GM19238 (cell line): Measurements from ENCODE around the gene WDFY3.
"Not testable (repeated sequence)": the region's sequence is repeated elsewhere in the genome, so short reads cannot be mapped to it uniquely, and the experiment has no call there.

ENCODE experiments used
- DNase-seq: peaks from one replicate; pipeline ENCODE4 v3.0.0; 2011; ENCODE audit warnings: low spot score; ENCODE audit not compliant: insufficient read length

The WDFY3 gene

DNA sequence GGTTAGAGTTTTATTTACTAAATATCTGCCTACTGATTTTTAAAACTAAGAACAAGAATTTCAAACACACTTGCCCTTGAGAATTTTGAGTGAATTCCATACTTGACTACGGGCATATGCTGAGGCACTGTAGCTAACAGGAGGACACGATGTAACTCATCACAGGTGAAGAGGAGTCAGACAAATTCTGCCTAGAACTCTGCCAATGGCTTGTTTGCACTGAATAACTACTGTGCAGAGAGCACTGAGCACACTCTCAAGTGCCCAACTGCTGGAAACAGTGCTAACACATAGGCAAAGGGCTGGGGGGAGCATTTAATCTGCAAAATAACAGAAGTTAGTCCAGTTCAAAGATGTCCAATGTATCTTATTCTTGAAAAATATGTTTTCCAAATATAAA is 104.4 kb downstream of the WDFY3 start:
- no peak for DNase-seq

DNA sequence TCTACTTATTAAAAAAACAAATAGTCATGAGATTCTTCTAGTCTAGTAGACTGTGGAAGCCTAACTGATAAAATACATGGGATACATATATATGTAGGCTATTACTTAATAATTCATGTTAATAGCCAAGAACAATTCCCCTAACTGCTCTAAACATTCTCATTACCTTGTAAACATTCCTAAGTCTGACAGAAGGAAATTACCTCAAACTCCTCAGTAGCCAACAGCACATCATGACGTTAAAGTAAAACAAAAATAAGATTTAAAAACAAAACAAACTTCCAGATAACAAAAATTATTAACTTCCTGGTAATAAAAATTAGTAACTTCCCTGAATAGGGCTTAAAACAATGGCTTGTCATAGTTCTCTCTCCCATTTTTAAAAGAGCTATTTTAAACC is 109.2 kb downstream of the WDFY3 start:
- DNase-seq: no peak

GRCh38 chr4:84856468-84857049 is 109.9 kb downstream of the WDFY3 start:
- DNase-seq: no peak

DNA sequence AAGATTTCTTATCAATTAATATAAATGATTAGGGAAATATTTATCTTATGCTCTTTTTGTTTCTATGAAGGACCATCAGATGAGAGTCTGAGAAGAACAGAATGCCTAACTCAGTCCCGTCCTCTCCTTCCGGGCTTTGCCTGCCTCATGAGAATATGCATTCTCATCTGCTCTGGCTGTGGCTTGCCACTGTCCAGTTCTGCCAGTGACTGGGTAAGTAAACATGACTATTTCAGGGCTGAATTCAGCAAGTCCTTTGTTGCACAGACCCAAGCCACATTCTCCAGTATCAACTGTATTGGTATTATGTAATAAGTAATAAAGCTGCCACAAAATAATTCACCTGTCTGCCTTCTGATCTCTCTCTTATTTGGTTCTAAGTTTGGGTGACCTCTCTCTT is 110.7 kb downstream of the WDFY3 start:
- no peak for DNase-seq

- no peak for DNase-seq
These were observed 114.4 kb downstream of the WDFY3 start for GRCh38 chr4:84852081-84852480.

- no peak for DNase-seq
These were observed 117.3 kb downstream of the WDFY3 start for GRCh38 chr4:84849051-84849640.

DNA sequence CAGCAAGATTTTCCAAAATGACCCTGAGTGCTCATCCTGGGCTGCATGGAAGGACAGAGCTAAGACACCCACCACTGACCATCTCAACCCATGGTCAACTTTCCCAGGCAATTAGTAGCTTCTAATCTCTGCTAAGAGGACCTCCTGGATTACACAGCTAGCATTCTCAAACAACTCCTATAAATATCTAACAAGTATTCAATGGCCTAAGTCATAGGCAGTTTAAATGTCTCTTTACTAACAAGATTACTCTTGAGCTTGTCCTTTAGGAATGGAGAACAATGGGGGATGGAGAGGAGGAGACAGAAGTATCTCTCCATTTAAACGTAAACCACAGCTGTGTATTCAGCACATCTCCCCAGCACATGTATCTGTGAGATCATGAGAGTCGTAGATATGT is 118.1 kb downstream of the WDFY3 start:
- DNase-seq: no peak

- no peak for DNase-seq
These were observed 118.5 kb downstream of the WDFY3 start for GRCh38 chr4:84847978-84848377.

DNA sequence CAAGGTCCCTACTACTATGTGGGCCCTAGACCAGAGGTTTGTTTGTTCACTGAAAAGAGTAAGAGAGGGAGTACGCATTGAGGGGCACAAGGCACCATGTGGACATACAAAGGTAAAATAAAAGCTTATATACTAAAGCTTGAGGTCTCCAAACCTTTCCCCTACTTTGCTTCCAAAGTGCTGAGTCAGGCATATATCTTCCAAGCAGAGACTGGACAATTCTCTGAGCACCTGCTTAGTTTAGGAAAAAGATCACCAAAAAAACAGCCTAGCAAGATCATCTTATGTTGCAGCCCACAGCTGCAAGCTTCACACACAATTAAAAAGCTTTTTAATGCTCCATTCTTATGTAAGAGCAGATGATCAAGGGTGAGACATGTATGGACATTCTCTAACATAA is 119.5 kb downstream of the WDFY3 start:
- DNase-seq: no peak

DNA sequence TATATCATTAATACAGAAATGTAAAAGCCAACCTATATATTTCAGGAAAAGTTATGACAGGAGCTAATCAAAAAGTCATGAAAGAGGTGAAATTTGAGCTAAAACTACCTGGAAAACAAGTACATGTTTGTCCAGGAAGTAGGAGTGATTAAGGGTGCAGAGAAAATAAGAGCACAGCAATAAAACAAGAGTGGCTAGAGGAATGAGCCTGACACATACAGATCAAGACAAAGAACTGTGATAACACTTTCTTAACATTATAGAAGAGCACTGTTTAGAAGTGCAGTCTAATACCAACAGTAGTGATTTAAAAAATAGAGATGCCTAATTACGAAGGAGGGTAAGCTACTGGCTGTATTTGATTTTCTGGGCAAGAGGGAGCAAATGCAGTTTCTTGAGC is 125.1 kb downstream of the WDFY3 start:
- no peak for DNase-seq

DNA sequence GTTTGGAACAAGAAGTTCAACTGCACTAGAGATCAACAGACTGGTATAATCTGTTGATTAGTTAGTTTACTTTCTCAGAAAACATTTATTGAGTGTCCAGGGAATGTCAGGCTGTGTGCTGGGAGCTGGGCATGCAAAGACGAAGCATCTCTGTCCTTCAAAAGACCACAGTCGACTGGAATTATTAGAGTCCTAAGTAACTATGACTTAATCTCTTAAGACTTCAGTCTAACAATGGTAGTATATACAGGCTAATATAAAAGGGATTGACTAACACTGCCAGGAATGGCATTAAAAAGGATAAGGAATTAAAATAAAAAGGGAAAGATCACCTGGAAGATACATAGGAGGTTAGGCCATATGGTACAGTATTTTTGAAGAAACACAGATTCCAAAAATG is 128.7 kb downstream of the WDFY3 start:
- no peak for DNase-seq

GRCh38 chr4:84829633-84830032 is 136.9 kb downstream of the WDFY3 start:
- not testable (repeated sequence) for DNase-seq

DNA sequence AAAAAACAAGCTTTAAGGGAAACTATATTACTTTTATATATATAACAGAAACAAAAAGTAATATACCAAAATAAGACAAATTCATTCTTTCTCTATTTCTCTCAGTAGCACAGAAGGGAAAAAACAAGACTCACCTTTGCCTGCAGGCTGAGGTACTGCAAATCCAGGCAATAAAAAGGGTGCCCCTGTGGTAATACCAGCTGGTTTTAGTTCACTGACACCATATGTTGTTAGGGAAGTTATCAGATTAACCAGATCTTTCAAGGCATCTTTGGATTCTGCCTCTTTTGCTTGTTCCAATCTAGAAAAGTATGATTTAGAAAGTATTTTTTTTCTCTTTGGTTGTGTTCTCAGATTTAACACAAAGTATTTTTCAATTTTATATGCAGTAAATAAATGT is 139.8 kb downstream of the WDFY3 start:
- DNase-seq: no peak

DNA sequence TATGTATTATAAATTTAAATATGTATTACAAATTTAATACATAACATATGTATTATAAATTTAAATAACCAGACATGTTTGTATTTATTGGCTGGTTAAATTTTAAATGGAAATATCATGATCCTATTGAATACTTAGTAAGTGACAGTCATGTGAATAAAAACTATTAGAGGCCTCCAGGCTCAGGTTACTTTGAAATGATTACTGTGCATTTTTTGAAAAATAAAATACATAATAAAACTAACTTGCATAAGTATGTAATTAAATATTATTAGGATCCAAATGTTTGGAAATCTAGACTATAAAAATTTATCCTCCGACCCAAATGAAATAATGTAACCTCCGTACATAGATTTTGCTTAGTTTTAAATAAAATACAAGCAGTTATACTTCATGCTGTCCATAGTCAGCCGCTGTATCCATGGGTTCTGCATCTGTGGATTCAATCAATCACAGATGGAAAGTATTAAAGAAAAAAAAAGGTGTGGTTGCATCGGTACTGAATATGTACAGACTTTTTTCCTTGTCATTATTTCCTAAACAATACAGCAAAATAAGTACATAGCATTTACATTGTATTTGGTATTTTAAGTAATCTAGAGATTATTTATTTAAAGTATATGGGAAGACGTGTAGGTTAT is 140.7 kb downstream of the WDFY3 start:
- no peak for DNase-seq

DNA sequence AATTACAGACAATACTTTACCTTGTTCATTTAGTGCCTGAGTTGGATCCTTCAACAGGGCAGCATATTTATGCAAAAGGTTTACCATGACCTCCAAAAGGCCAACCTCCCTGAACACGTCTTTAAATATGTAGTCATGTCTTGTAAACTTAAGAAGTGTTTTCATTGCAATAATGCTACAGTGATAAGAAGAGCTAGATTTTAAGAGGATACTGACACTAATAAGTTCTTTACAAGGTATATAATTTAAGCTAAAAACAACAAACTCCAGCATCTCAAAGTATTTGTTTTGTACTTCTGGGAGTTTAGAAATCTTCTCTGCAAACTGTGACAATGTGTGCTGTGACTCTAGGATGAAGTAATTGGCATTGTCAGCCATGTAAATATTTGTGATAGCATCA is 145.4 kb downstream of the WDFY3 start:
- no peak for DNase-seq

- DNase-seq: no peak
These were observed 152.3 kb downstream of the WDFY3 start for GRCh38 chr4:84814094-84814750.

DNA sequence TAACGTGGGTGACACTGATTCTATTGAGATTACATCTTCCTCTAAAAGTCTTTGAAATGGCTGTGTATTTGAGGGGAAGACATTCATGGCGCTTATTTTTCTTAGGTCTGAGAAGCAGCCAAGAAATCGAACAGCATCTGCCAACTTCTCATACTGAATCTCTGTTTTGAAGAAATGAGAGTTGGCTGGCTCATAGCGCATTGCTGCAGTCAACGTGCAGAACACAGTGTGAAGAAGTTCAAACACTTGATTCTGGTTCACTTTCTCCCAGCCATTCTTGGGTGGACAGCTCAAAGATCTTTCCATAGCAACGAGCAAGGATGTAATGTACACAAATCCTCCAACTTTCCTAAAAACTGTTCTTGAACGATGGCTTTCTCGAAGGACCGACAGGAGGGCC is 156.5 kb downstream of the WDFY3 start:
- no peak for DNase-seq

- DNase-seq: no peak
These were observed 158.2 kb downstream of the WDFY3 start for GRCh38 chr4:84808332-84808731.

GRCh38 chr4:84806541-84806940 is 159.9 kb downstream of the WDFY3 start:
- not testable (repeated sequence) for DNase-seq

GRCh38 chr4:84804136-84804535 is 162.4 kb downstream of the WDFY3 start:
- no peak for DNase-seq

GRCh38 chr4:84803720-84804119 is 162.8 kb downstream of the WDFY3 start:
- no peak for DNase-seq

- DNase-seq: no peak
These were observed 163.4 kb downstream of the WDFY3 start for GRCh38 chr4:84803116-84803515.

- no peak for DNase-seq
These were observed 166.2 kb downstream of the WDFY3 start for GRCh38 chr4:84800256-84800655.
